ENCODE results near the gene KCNK6.
"Not testable (repeated sequence)": the region's sequence is repeated elsewhere in the genome, so short reads cannot be mapped to it uniquely, and the experiment has no call there.

KCNK6 gene

GRCh38 chr19:38362946-38363688 lies 43.5 kb downstream of the KCNK6 start:
- DNase-seq, result not testable (repeated sequence)

GRCh38 chr19:38367041-38367440 lies 47.4 kb downstream of the KCNK6 start:
- DNase-seq, result no peak

GRCh38 chr19:38369584-38369983 lies 49.9 kb downstream of the KCNK6 start:
- DNase-seq, result no peak

- no peak for DNase-seq
These were observed 50.7 kb downstream of the KCNK6 start for GRCh38 chr19:38370299-38370698.

GRCh38 chr19:38371081-38371480 lies 51.4 kb downstream of the KCNK6 start:
- no peak for DNase-seq

- DNase-seq, result no peak
These were observed 54.3 kb downstream of the KCNK6 start for GRCh38 chr19:38373907-38374331.

GRCh38 chr19:38374332-38375097 lies 54.9 kb downstream of the KCNK6 start, which contains the start of gene PSMD8:
TSS of gene PSMD8 (plus strand) at chr19:38374571. CDS start at chr19:38374602, 31 bp downstream.
- DNase-seq, result peak; percentile 98

- no peak for DNase-seq
These were observed 55.5 kb downstream of the KCNK6 start for GRCh38 chr19:38375098-38375493.

- no peak for DNase-seq
These were observed 56.1 kb downstream of the KCNK6 start for GRCh38 chr19:38375748-38376147.

GRCh38 chr19:38376576-38376975 lies 56.9 kb downstream of the KCNK6 start:
- no peak for DNase-seq

GRCh38 chr19:38377052-38377451 lies 57.4 kb downstream of the KCNK6 start:
- no peak for DNase-seq

- no peak for DNase-seq
These were observed 59.2 kb downstream of the KCNK6 start for GRCh38 chr19:38378866-38379265.

- no peak for DNase-seq
These were observed 61.5 kb downstream of the KCNK6 start for GRCh38 chr19:38381138-38381537.

Measured in activated naive CD4-positive, alpha-beta T cell treated with Interleukin-2 at 50 U/mL for 16 hours (primary cell).